Measurements from ENCODE around the gene SREK1. TPM values are rescaled to one million over a fixed set of nuclear protein-coding genes. Genes with fewer than 3 reads are reported as not detected.

The SREK1 gene
- total and polyA plus RNA-seq, 2 of the 8 experiments (the other 6 are each of a cell fraction or from before 2014, with no cell fraction given): 10.6 to 40.4 TPM

DNA sequence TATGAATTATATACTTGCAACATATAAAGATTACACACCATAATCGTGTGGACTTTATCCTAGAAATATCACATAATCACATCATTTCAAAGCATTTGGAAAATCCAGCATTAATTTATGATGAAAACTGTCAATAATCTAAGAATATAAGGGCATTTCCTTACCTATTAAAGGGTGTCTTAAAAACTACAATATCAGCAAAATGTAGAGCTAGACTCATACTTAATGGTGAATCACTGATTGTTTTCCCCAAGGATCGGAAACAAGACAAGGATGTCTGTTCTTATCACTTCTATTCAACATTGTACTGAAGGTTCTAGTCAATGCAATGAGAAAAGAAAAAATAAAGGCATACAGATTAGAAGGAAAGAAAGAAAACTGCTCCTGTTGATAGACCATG is 8.0 kb upstream of the SREK1 start:
- 84% methylated on average over 2 of the region's 2 CpGs; no CpG with 5 or more reads in 1 of the 2 experiments for WGBS, 2 experiments (ENCODE audit: extremely low coverage in 1 of 2, insufficient coverage in 1 of 2, insufficient read length in 1 of 2, insufficient replicate concordance in 2 of 2, low coverage in 1 of 2, low lambda C conversion rate in 2 of 2, missing lambda C conversion rate in 1 of 2)
- DNase-seq (ENCODE audit: low read depth in 1 of 2, low spot score in 2 of 2) (no peak), FAIRE-seq (no peak)
- Histone ChIP-seq H3K23me2 (ENCODE audit: low read depth, low read length) (no peaks in the 10 kb centered on the region), H2BK5ac (ENCODE audit: low read depth, low read length) (no peak overlapping the region), H3K14ac (ENCODE audit: insufficient read length) (no peak overlapping the region), H3K79me2 (ENCODE audit: control insufficient read depth in 1 of 2, insufficient read depth in 2 of 2, low read length in 2 of 2) (no peaks in the 10 kb centered on the region), H3K79me1 (ENCODE audit: low read depth, low read length) (no peaks in the 10 kb centered on the region), H3K18ac (ENCODE audit: extremely low read depth, low read length) (no peak overlapping the region), H3K4ac (replicated peaks; ENCODE audit: insufficient read length, low read depth, low read length) (no peak overlapping the region), H3K9me3 (ENCODE audit: insufficient read depth in 2 of 2, low read depth in 1 of 2, low read length in 1 of 2) (no peaks in the 10 kb centered on the region), H2BK12ac (ENCODE audit: low read depth, low read length) (no peak overlapping the region), H3K23ac (ENCODE audit: insufficient read length) (no peak overlapping the region), H4K8ac (ENCODE audit: extremely low read depth, insufficient read depth, low read length) (no peak overlapping the region), H3K9ac (replicated peaks in 1 of 4; ENCODE audit: extremely low read depth in 1 of 4, low read depth in 3 of 4, low read length in 3 of 4) (no peak overlapping the region), H3K4me3 (ENCODE audit: extremely low read depth in 1 of 4, insufficient read depth in 2 of 4, low read depth in 3 of 4, low read length in 4 of 4) (no peak overlapping the region), H2AK5ac (ENCODE audit: low read depth, low read length) (no peak overlapping the region), H4K20me1 (replicated peaks in 1 of 2; ENCODE audit: control insufficient read depth in 1 of 2, insufficient read depth in 2 of 2, low read length in 2 of 2) (no peaks in the 10 kb centered on the region), H2AFZ (ENCODE audit: low read length) (peak overlapping the region; percentile 64), H4K5ac (ENCODE audit: insufficient read length, low read depth, low read length) (no peak overlapping the region), H2BK15ac (ENCODE audit: low read length) (no peak overlapping the region), H3K4me2 (ENCODE audit: insufficient read depth in 1 of 2, low read depth in 2 of 2, low read length in 2 of 2) (no peak overlapping the region), H3K36me3 (ENCODE audit: control insufficient read depth in 2 of 4, insufficient read depth in 4 of 4, low read length in 3 of 4) (no peaks in the 10 kb centered on the region; a peak in 1 of 8 replicates), H4K91ac (replicated peaks; ENCODE audit: insufficient read length, low read length) (no peak overlapping the region), H2BK20ac (ENCODE audit: low read length) (no peak overlapping the region), H2BK120ac (replicated peaks; ENCODE audit: low read depth, low read length) (no peak overlapping the region), H3K56ac (replicated peaks; ENCODE audit: insufficient read length, low read depth, low read length) (no peak overlapping the region), H3K27me3 (replicated peaks in 1 of 4; ENCODE audit: control insufficient read depth in 3 of 4, extremely low read depth in 1 of 4, insufficient read depth in 3 of 4, low read length in 3 of 4) (no peaks in the 10 kb centered on the region), H3K27ac (ENCODE audit: low read depth, low read length) (no peak overlapping the region), H3K4me1 (replicated peaks in 1 of 4; ENCODE audit: control insufficient read depth in 3 of 4, insufficient read depth in 4 of 4, low read length in 3 of 4) (no peaks in the 10 kb centered on the region)
- ChIA-PET CTCF (ENCODE audit: partially characterized antibody) (interaction anchor here (0.9 kb wide), 1 partner anchor 35 kb away, joined by 3 read pairs; no protein-coding TSS in a partner anchor), POLR2A (ENCODE audit: partially characterized antibody) (no interaction called here)
- no peak for TF ChIP-seq EZH2 (IDR thresholded peaks at IDR 0.05; ENCODE audit: low read depth, low read length, severe bottlenecking)
- TF ChIP-seq CTBP2 (IDR thresholded peaks at IDR 0.05; ENCODE audit: borderline replicate concordance, insufficient read depth, insufficient read length, low read length): no peak
- no peak for TF ChIP-seq TBP (IDR thresholded peaks at IDR 0.05; ENCODE audit: low read depth, low read length)
- no peak for TF ChIP-seq RAD21 (IDR thresholded peaks at IDR 0.05 in 1 of 2, conservative IDR thresholded peaks at IDR 0.05 in 1 of 2; ENCODE audit: low read depth in 2 of 2, low read length in 2 of 2)
- TF ChIP-seq SRF (IDR thresholded peaks at IDR 0.05; ENCODE audit: low read depth, low read length): no peak
- TF ChIP-seq KDM4A (IDR thresholded peaks at IDR 0.05; ENCODE audit: low read depth, low read length, severe bottlenecking): no peak
- TF ChIP-seq BCL11A (IDR thresholded peaks at IDR 0.05; ENCODE audit: low read depth in 2 of 2, low read length in 2 of 2): no peak
- TF ChIP-seq SIN3A (conservative IDR thresholded peaks at IDR 0.05 in 1 of 2, IDR thresholded peaks at IDR 0.05 in 1 of 2; ENCODE audit: low read depth in 1 of 2, low read length in 2 of 2): no peak
- no peak for TF ChIP-seq SUZ12 (IDR thresholded peaks at IDR 0.05; ENCODE audit: low read length)
- no peak for TF ChIP-seq MAFK (IDR thresholded peaks at IDR 0.05; ENCODE audit: low read depth, low read length)
- TF ChIP-seq, protein P1, sequence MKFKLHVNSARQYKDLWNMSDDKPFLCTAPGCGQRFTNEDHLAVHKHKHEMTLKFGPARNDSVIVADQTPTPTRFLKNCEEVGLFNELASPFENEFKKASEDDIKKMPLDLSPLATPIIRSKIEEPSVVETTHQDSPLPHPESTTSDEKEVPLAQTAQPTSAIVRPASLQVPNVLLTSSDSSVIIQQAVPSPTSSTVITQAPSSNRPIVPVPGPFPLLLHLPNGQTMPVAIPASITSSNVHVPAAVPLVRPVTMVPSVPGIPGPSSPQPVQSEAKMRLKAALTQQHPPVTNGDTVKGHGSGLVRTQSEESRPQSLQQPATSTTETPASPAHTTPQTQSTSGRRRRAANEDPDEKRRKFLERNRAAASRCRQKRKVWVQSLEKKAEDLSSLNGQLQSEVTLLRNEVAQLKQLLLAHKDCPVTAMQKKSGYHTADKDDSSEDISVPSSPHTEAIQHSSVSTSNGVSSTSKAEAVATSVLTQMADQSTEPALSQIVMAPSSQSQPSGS (IDR thresholded peaks at IDR 0.05; ENCODE audit: low read length): no peak
